ENCODE data around the gene GNS.

GNS gene

GRCh38 chr12:64670919-64671639 lies 88.1 kb downstream of the GNS start:
- H3K36me3 ChIP-seq (ENCODE audit: control insufficient read depth, insufficient read depth, low read length), result no peaks in the 10 kb centered on the region; the same call in 1 of the 2 replicates
- no peak overlapping the region for H3K4me3 ChIP-seq (replicated peaks; ENCODE audit: low read depth, low read length)
- DNase-seq (ENCODE audit: extremely low read depth, insufficient read length), result no peak
- TF ChIP-seq, protein P1, sequence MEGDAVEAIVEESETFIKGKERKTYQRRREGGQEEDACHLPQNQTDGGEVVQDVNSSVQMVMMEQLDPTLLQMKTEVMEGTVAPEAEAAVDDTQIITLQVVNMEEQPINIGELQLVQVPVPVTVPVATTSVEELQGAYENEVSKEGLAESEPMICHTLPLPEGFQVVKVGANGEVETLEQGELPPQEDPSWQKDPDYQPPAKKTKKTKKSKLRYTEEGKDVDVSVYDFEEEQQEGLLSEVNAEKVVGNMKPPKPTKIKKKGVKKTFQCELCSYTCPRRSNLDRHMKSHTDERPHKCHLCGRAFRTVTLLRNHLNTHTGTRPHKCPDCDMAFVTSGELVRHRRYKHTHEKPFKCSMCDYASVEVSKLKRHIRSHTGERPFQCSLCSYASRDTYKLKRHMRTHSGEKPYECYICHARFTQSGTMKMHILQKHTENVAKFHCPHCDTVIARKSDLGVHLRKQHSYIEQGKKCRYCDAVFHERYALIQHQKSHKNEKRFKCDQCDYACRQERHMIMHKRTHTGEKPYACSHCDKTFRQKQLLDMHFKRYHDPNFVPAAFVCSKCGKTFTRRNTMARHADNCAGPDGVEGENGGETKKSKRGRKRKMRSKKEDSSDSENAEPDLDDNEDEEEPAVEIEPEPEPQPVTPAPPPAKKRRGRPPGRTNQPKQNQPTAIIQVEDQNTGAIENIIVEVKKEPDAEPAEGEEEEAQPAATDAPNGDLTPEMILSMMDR (IDR thresholded peaks at IDR 0.05; ENCODE audit: insufficient read depth, low read length, poor library complexity, severe bottlenecking), result no peak
- no peaks in the 10 kb centered on the region for H3K27me3 ChIP-seq (replicated peaks; ENCODE audit: control insufficient read depth, insufficient read depth, low read length)

DNA sequence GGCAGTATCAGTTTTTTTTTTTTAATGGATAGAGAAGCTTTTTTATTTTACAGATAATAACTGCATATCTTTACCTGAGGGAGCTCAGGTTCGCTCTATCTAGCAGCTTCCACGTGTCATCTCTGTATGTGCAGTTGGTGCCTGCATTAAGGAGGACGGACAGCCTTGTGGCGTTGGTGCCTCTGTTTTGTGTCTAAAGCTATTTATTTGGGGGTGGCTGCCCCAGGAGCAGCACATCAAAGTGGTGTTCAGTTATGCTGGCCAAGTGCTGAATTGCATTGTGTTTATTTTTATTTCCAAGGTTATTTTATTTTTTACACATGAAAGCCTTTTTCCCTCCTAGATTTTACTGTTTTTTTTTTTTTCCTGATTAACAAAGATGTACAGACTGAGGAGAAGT lies 89.2 kb downstream of the GNS start:
- Histone ChIP-seq H3K4me3 (replicated peaks; ENCODE audit: low read depth, low read length) (peak overlapping the region; percentile 64), H3K36me3 (ENCODE audit: control insufficient read depth, insufficient read depth, low read length) (no peaks in the 10 kb centered on the region; the same call in 1 of the 2 replicates), H3K27me3 (replicated peaks; ENCODE audit: control insufficient read depth, insufficient read depth, low read length) (no peaks in the 10 kb centered on the region)
- DNase-seq (ENCODE audit: extremely low read depth, insufficient read length), result no peak
- TF ChIP-seq, protein P1 (IDR thresholded peaks at IDR 0.05; ENCODE audit: insufficient read depth, low read length, poor library complexity, severe bottlenecking), result no peak

- TF ChIP-seq, protein P1 (IDR thresholded peaks at IDR 0.05; ENCODE audit: insufficient read depth, low read length, poor library complexity, severe bottlenecking), result no peak
- Histone ChIP-seq H3K4me3 (replicated peaks; ENCODE audit: low read depth, low read length) (peak overlapping the region; percentile 64), H3K36me3 (ENCODE audit: control insufficient read depth, insufficient read depth, low read length) (no peaks in the 10 kb centered on the region; the same call in 1 of the 2 replicates), H3K27me3 (replicated peaks; ENCODE audit: control insufficient read depth, insufficient read depth, low read length) (no peaks in the 10 kb centered on the region)
- peak; percentile 68 for DNase-seq (ENCODE audit: extremely low read depth, insufficient read length)
Observed at GRCh38 chr12:64669270-64669842, 89.8 kb downstream of the GNS start.

DNA sequence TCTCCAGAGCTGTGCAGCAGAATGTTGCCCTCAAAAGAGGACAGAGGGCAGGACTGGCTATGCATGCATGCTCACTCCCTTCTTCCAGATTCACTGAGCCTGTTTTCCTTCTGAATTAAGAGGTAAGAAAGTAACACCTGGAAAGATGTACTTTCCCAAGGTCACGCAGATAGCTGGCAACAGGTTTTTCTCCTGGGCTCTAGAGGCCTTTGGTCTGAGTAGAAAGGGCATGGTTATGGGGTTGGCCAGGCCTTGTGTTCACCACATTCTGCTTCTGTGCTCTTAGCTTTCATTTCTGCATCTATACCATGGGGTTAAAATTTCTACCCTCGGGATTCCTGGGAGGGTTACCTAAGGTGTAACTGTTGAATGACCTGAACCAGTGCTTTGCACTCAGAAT lies 91.4 kb downstream of the GNS start:
- no peaks in the 10 kb centered on the region for H3K27me3 ChIP-seq (replicated peaks; ENCODE audit: control insufficient read depth, insufficient read depth, low read length)
- no peaks in the 10 kb centered on the region; the same call in 1 of the 2 replicates for H3K36me3 ChIP-seq (ENCODE audit: control insufficient read depth, insufficient read depth, low read length)
- DNase-seq (ENCODE audit: extremely low read depth, insufficient read length), result no peak
- H3K4me3 ChIP-seq (replicated peaks; ENCODE audit: low read depth, low read length), result no peak overlapping the region
- TF ChIP-seq, protein P1 (IDR thresholded peaks at IDR 0.05; ENCODE audit: insufficient read depth, low read length, poor library complexity, severe bottlenecking), result no peak

DNA sequence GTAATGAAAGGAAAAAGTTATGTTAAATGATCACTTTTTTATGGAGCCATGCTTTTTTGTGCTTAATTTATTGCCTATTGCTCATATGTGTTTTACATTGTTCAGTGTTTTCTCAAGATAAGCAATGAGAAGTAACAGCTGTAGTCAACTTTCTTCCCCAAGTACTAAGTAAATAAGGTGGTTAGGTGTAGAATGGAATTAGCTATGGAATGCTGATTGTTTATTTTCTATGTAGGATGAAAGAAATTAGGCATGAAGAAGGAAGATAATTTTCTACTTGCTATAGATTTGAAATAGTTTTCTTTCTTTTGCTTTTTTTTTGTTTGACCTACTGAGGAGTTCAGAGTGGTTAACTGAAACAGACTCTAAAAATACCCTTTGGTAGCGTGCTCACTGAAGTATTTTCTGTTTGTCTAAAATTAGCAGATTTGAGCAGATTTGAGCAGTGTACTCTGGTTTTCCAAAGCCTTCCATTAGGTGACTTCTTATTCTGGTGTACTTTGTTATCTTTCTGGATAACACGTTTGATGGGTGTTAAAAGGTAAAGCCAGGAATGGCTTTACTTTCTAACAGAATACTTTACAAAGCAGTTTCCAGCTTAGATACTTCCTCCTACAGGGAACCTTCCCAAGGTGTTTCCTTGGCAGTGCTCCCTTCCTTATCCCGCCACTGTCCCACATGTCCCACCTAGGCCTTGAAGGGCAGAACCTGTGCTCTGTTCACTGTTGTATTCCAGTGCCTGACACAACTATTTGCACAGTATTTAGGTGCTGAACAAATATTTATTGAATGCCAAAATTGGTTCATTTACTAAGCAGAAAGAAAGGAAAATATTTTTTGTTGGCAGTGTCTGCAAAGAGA lies 92.9 kb downstream of the GNS start:
- Histone ChIP-seq H3K4me3 (replicated peaks; ENCODE audit: low read depth, low read length) (peak overlapping the region; percentile 47), H3K36me3 (ENCODE audit: control insufficient read depth, insufficient read depth, low read length) (no peaks in the 10 kb centered on the region), H3K27me3 (replicated peaks; ENCODE audit: control insufficient read depth, insufficient read depth, low read length) (no peaks in the 10 kb centered on the region)
- TF ChIP-seq, protein P1 (IDR thresholded peaks at IDR 0.05; ENCODE audit: insufficient read depth, low read length, poor library complexity, severe bottlenecking), result no peak
- DNase-seq (ENCODE audit: extremely low read depth, insufficient read length), result no peak
